HEK293 (cell line): Measurements from ENCODE around the gene ZNF385D.

Source experiments
- TCF7L2 ChIP-seq: IDR thresholded peaks from 2 replicates; pipeline ENCODE4 v1.6.1; 2011; ENCODE audit warnings: low read depth, mild to moderate bottlenecking, inconsistent platforms, low read length, moderate library complexity, borderline replicate concordance
- ZFP41 ChIP-seq: fragments of 450-650 bp; formaldehyde crosslinking; IDR thresholded peaks from 2 replicates; pipeline ENCODE4 v1.5.1; 2016; ENCODE audit warnings: missing biosample characterization, missing genetic modification characterization, borderline replicate concordance
- ZNF239 ChIP-seq: fragments of 450-650 bp; formaldehyde crosslinking; IDR thresholded peaks from 2 replicates; pipeline ENCODE4 v1.5.1; 2016; ENCODE audit warnings: missing biosample characterization, missing genetic modification characterization
- TF ChIP-seq, protein P1 (sequence below): fragments of 450-650 bp; formaldehyde crosslinking; IDR thresholded peaks from 2 replicates; pipeline ENCODE4 v1.5.1; 2016; ENCODE audit warnings: missing biosample characterization, missing genetic modification characterization
- TF ChIP-seq, protein P2 (sequence below): fragments of 450-650 bp; formaldehyde crosslinking; IDR thresholded peaks from 2 replicates; pipeline ENCODE4 v1.5.1; 2016; ENCODE audit warnings: missing biosample characterization, missing genetic modification characterization
- TF ChIP-seq, protein P3 (sequence below): fragments of 450-650 bp; formaldehyde crosslinking; conservative IDR thresholded peaks from 2 replicates; pipeline ENCODE4 v1.5.1; 2016; ENCODE audit warnings: low read depth, missing biosample characterization, missing genetic modification characterization
- TF ChIP-seq, protein P4 (sequence below): fragments of 450-650 bp; formaldehyde crosslinking; IDR thresholded peaks from 2 replicates; pipeline ENCODE4 v1.5.1; 2017; ENCODE audit warnings: missing biosample characterization, missing genetic modification characterization
- TF ChIP-seq, protein P5 (sequence below): fragments of 450-650 bp; formaldehyde crosslinking; IDR thresholded peaks from 2 replicates; pipeline ENCODE4 v1.5.1; 2016; ENCODE audit warnings: missing biosample characterization, missing genetic modification characterization

DNA sequence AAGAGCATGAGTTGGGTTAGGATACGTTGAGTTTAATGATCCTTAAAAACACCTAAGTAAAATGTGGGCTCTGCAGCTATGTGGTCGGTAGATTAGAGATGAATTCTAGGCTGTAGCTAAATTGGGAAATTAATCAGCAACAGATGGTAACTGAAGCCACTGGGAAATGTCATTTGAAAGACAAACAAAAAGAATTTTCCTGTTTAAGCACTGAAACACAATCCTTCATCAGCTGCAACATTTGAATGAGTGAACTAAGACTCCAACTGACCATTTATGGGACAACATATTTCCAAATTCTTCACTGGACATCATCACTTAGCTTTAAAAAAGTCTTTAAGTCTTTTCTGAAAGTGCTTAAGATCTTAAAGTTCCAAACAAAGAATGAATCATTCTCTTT lies 226.9 kb downstream of the ZNF385D start:
- TF ChIP-seq, protein P1, sequence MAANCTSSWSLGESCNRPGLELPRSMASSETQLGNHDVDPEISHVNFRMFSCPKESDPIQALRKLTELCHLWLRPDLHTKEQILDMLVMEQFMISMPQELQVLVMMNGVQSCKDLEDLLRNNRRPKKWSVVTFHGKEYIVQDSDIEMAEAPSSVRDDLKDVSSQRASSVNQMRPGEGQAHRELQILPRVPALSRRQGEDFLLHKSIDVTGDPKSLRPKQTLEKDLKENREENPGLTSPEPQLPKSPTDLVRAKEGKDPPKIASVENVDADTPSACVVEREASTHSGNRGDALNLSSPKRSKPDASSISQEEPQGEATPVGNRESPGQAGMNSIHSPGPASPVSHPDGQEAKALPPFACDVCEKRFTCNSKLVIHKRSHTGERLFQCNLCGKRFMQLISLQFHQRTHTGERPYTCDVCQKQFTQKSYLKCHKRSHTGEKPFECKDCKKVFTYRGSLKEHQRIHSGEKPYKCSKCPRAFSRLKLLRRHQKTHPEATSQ: no peak
- TF ChIP-seq, protein P2, sequence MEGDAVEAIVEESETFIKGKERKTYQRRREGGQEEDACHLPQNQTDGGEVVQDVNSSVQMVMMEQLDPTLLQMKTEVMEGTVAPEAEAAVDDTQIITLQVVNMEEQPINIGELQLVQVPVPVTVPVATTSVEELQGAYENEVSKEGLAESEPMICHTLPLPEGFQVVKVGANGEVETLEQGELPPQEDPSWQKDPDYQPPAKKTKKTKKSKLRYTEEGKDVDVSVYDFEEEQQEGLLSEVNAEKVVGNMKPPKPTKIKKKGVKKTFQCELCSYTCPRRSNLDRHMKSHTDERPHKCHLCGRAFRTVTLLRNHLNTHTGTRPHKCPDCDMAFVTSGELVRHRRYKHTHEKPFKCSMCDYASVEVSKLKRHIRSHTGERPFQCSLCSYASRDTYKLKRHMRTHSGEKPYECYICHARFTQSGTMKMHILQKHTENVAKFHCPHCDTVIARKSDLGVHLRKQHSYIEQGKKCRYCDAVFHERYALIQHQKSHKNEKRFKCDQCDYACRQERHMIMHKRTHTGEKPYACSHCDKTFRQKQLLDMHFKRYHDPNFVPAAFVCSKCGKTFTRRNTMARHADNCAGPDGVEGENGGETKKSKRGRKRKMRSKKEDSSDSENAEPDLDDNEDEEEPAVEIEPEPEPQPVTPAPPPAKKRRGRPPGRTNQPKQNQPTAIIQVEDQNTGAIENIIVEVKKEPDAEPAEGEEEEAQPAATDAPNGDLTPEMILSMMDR (tag by site-specific recombination): no peak
- no peak for TF ChIP-seq TCF7L2
- TF ChIP-seq, protein P3, sequence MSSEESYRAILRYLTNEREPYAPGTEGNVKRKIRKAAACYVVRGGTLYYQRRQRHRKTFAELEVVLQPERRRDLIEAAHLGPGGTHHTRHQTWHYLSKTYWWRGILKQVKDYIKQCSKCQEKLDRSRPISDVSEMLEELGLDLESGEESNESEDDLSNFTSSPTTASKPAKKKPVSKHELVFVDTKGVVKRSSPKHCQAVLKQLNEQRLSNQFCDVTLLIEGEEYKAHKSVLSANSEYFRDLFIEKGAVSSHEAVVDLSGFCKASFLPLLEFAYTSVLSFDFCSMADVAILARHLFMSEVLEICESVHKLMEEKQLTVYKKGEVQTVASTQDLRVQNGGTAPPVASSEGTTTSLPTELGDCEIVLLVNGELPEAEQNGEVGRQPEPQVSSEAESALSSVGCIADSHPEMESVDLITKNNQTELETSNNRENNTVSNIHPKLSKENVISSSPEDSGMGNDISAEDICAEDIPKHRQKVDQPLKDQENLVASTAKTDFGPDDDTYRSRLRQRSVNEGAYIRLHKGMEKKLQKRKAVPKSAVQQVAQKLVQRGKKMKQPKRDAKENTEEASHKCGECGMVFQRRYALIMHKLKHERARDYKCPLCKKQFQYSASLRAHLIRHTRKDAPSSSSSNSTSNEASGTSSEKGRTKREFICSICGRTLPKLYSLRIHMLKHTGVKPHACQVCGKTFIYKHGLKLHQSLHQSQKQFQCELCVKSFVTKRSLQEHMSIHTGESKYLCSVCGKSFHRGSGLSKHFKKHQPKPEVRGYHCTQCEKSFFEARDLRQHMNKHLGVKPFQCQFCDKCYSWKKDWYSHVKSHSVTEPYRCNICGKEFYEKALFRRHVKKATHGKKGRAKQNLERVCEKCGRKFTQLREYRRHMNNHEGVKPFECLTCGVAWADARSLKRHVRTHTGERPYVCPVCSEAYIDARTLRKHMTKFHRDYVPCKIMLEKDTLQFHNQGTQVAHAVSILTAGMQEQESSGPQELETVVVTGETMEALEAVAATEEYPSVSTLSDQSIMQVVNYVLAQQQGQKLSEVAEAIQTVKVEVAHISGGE (tag by site-specific recombination): no peak
- TF ChIP-seq ZNF239 (tag by site-specific recombination): no peak
- TF ChIP-seq, protein P4, sequence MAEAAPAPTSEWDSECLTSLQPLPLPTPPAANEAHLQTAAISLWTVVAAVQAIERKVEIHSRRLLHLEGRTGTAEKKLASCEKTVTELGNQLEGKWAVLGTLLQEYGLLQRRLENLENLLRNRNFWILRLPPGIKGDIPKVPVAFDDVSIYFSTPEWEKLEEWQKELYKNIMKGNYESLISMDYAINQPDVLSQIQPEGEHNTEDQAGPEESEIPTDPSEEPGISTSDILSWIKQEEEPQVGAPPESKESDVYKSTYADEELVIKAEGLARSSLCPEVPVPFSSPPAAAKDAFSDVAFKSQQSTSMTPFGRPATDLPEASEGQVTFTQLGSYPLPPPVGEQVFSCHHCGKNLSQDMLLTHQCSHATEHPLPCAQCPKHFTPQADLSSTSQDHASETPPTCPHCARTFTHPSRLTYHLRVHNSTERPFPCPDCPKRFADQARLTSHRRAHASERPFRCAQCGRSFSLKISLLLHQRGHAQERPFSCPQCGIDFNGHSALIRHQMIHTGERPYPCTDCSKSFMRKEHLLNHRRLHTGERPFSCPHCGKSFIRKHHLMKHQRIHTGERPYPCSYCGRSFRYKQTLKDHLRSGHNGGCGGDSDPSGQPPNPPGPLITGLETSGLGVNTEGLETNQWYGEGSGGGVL (tag by site-specific recombination): no peak
- no peak for TF ChIP-seq ZFP41 (tag by site-specific recombination)
- TF ChIP-seq, protein P5, sequence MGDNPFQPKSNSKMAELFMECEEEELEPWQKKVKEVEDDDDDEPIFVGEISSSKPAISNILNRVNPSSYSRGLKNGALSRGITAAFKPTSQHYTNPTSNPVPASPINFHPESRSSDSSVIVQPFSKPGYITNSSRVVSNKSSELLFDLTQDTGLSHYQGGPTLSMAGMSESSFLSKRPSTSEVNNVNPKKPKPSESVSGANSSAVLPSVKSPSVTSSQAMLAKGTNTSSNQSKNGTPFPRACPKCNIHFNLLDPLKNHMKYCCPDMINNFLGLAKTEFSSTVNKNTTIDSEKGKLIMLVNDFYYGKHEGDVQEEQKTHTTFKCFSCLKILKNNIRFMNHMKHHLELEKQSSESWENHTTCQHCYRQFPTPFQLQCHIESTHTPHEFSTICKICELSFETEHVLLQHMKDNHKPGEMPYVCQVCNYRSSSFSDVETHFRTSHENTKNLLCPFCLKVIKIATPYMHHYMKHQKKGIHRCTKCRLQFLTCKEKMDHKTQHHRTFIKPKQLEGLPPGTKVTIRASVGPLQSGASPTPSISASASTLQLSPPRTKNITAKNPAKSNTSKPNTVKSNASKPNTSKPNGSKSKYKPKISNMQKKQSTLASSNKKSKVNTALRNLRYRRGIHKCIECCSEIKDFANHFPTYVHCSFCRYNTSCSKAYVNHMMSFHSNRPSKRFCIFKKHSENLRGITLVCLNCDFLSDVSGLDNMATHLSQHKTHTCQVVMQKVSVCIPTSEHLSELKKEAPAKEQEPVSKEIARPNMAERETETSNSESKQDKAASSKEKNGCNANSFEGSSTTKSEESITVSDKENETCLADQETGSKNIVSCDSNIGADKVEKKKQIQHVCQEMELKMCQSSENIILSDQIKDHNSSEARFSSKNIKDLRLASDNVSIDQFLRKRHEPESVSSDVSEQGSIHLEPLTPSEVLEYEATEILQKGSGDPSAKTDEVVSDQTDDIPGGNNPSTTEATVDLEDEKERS: no peak
